HEK293 (cell line): ENCODE results near the gene NHS.

Experiments
- BCL6B ChIP-seq: fragments of 450-650 bp; formaldehyde crosslinking; IDR thresholded peaks from 2 replicates; pipeline ENCODE4 v1.5.1; 2017; ENCODE audit warnings: missing biosample characterization, missing genetic modification characterization
- KLF10 ChIP-seq: fragments of 450-650 bp; IDR thresholded peaks from 2 replicates; pipeline ENCODE4 v1.5.1; 2018; ENCODE audit warnings: missing biosample characterization, mild to moderate bottlenecking, missing genetic modification characterization
- KLF7 ChIP-seq: fragments of 450-650 bp; formaldehyde crosslinking; IDR thresholded peaks from 2 replicates; pipeline ENCODE4 v1.5.1; 2016; ENCODE audit warnings: missing biosample characterization, missing genetic modification characterization, borderline replicate concordance
- PBX3 ChIP-seq: sonication (generic); formaldehyde crosslinking; IDR thresholded peaks from 2 replicates; pipeline ENCODE4 v1.8.1; 2022; ENCODE audit warnings: mild to moderate bottlenecking, moderate library complexity, missing genetic modification reagents
- PRDM1 ChIP-seq: fragments of 450-650 bp; formaldehyde crosslinking; IDR thresholded peaks from 2 replicates; pipeline ENCODE4; 2016; ENCODE audit warnings: missing biosample characterization, missing genetic modification characterization
- YY2 ChIP-seq: fragments of 450-650 bp; formaldehyde crosslinking; IDR thresholded peaks from 2 replicates; pipeline ENCODE4 v1.5.1; 2016; ENCODE audit warnings: missing biosample characterization, missing genetic modification characterization
- ZBTB17 ChIP-seq: fragments of 450-650 bp; formaldehyde crosslinking; IDR thresholded peaks from 2 replicates; pipeline ENCODE4 v1.5.1; 2016; ENCODE audit warnings: missing biosample characterization, missing genetic modification characterization
- ZBTB48 ChIP-seq: fragments of 450-650 bp; formaldehyde crosslinking; IDR thresholded peaks from 2 replicates; pipeline ENCODE4 v1.5.1; 2016; ENCODE audit warnings: missing biosample characterization, missing genetic modification characterization
- ZBTB49 ChIP-seq: fragments of 450-650 bp; formaldehyde crosslinking; IDR thresholded peaks from 2 replicates; pipeline ENCODE4 v1.5.1; 2016; ENCODE audit warnings: missing biosample characterization, missing genetic modification characterization, low read depth
- ZNF132 ChIP-seq: fragments of 450-650 bp; formaldehyde crosslinking; IDR thresholded peaks from 2 replicates; pipeline ENCODE4 v1.5.1; 2017; ENCODE audit warnings: missing biosample characterization, missing genetic modification characterization, borderline replicate concordance
- ZNF138 ChIP-seq: fragments of 450-650 bp; formaldehyde crosslinking; IDR thresholded peaks from 2 replicates; pipeline ENCODE4 v1.5.1; 2016; ENCODE audit warnings: missing biosample characterization, missing genetic modification characterization, borderline replicate concordance
- ZNF148 ChIP-seq: fragments of 450-650 bp; formaldehyde crosslinking; IDR thresholded peaks from 2 replicates; pipeline ENCODE4 v1.5.0; 2017; ENCODE audit warnings: missing biosample characterization, missing genetic modification characterization, borderline replicate concordance
- ZNF18 ChIP-seq: fragments of 450-650 bp; formaldehyde crosslinking; IDR thresholded peaks from 2 replicates; pipeline ENCODE4 v1.5.1; 2016; ENCODE audit warnings: missing biosample characterization, missing genetic modification characterization
- ZNF184 ChIP-seq: fragments of 450-650 bp; IDR thresholded peaks from 2 replicates; pipeline ENCODE4 v1.5.1; 2018; ENCODE audit warnings: missing biosample characterization, mild to moderate bottlenecking, missing genetic modification characterization
- ZNF202 ChIP-seq: fragments of 450-650 bp; formaldehyde crosslinking; IDR thresholded peaks from 2 replicates; pipeline ENCODE4 v1.5.1; 2016; ENCODE audit warnings: missing biosample characterization, missing genetic modification characterization, borderline replicate concordance
- ZNF211 ChIP-seq: fragments of 450-650 bp; formaldehyde crosslinking; IDR thresholded peaks from 2 replicates; pipeline ENCODE4 v1.5.1; 2016; ENCODE audit warnings: low read depth, missing biosample characterization, missing genetic modification characterization
- ZNF350 ChIP-seq: fragments of 450-650 bp; formaldehyde crosslinking; IDR thresholded peaks from 2 replicates; pipeline ENCODE4 v1.5.0; 2017; ENCODE audit warnings: missing biosample characterization, mild to moderate bottlenecking, missing genetic modification characterization
- ZNF37A ChIP-seq: fragments of 450-650 bp; IDR thresholded peaks from 2 replicates; pipeline ENCODE4 v1.5.1; 2018; ENCODE audit warnings: missing biosample characterization, missing genetic modification characterization
- ZNF391 ChIP-seq: fragments of 450-650 bp; formaldehyde crosslinking; IDR thresholded peaks from 2 replicates; pipeline ENCODE4 v1.5.1; 2016; ENCODE audit warnings: low read depth, missing biosample characterization, missing genetic modification characterization, borderline replicate concordance
- ZNF449 ChIP-seq: fragments of 450-650 bp; formaldehyde crosslinking; IDR thresholded peaks from 2 replicates; pipeline ENCODE4 v1.5.1; 2017; ENCODE audit warnings: missing biosample characterization, mild to moderate bottlenecking, missing genetic modification characterization, moderate library complexity
- ZNF510 ChIP-seq: fragments of 450-650 bp; formaldehyde crosslinking; IDR thresholded peaks from 2 replicates; pipeline ENCODE4 v1.5.1; 2018; ENCODE audit warnings: mild to moderate bottlenecking, missing genetic modification characterization, missing biosample characterization; ENCODE audit not compliant: insufficient replicate concordance
- ZNF521 ChIP-seq: fragments of 450-650 bp; formaldehyde crosslinking; IDR thresholded peaks from 2 replicates; pipeline ENCODE4 v1.5.1; 2017; ENCODE audit warnings: missing biosample characterization, mild to moderate bottlenecking, missing genetic modification characterization
- ZNF621 ChIP-seq: fragments of 450-650 bp; formaldehyde crosslinking; IDR thresholded peaks from 2 replicates; pipeline ENCODE4 v1.5.1; 2017; ENCODE audit warnings: missing biosample characterization, missing genetic modification characterization
- ZNF658 ChIP-seq: fragments of 450-650 bp; formaldehyde crosslinking; IDR thresholded peaks from 2 replicates; pipeline ENCODE4; 2016; ENCODE audit warnings: missing biosample characterization, missing genetic modification characterization
- ZNF701 ChIP-seq: fragments of 450-650 bp; formaldehyde crosslinking; IDR thresholded peaks from 2 replicates; pipeline ENCODE4 v1.5.1; 2016; ENCODE audit warnings: missing biosample characterization, missing genetic modification characterization
- ZNF830 ChIP-seq: fragments of 450-650 bp; IDR thresholded peaks from 2 replicates; pipeline ENCODE4 v1.5.0; 2018; ENCODE audit warnings: missing biosample characterization, missing genetic modification characterization, low read depth, mild to moderate bottlenecking, moderate library complexity
- ZNF843 ChIP-seq: fragments of 450-650 bp; formaldehyde crosslinking; IDR thresholded peaks from 2 replicates; pipeline ENCODE4 v1.5.1; 2016; ENCODE audit warnings: missing biosample characterization, missing genetic modification characterization
- ZSCAN30 ChIP-seq: fragments of 450-650 bp; IDR thresholded peaks from 2 replicates; pipeline ENCODE4 v1.5.1; 2018; ENCODE audit warnings: missing biosample characterization, mild to moderate bottlenecking, missing genetic modification characterization, moderate library complexity
- ZXDB ChIP-seq: fragments of 450-650 bp; formaldehyde crosslinking; IDR thresholded peaks from 2 replicates; pipeline ENCODE4 v1.5.1; 2016; ENCODE audit warnings: missing biosample characterization, missing genetic modification characterization

Gene NHS

GRCh38 chrX:17736856-17737709 is 362.1 kb downstream of the NHS start, which contains the start of gene SCML1 (continued):
- TF ChIP-seq ZNF521 (tag by site-specific recombination) (no peak), ZSCAN30 (tag by site-specific recombination) (no peak), ZNF658 (tag by site-specific recombination) (no peak), ZNF701 (no peak), PBX3 (CRISPR knock-in tag) (0 out of 2 replicates have a peak, but pooled peaks have one; percentile 50), ZNF184 (tag by site-specific recombination) (no peak), YY2 (no peak), KLF10 (tag by site-specific recombination) (no peak), ZNF138 (tag by site-specific recombination) (no peak), ZNF449 (no peak), ZNF843 (no peak), PRDM1 (tag by site-specific recombination) (no peak), KLF7 (tag by site-specific recombination) (no peak), ZNF621 (tag by site-specific recombination) (no peak), ZNF391 (tag by site-specific recombination) (no peak), ZNF148 (tag by site-specific recombination) (no peak), ZXDB (tag by site-specific recombination) (peak; percentile 42; the same call in 1 of the 2 replicates), ZBTB49 (no peak), ZNF350 (tag by site-specific recombination) (no peak), ZBTB17 (tag by site-specific recombination) (peak; percentile 20; the same call in 1 of the 2 replicates), ZNF37A (tag by site-specific recombination) (no peak), ZNF830 (tag by site-specific recombination) (no peak), ZNF202 (tag by site-specific recombination) (no peak), ZNF18 (tag by site-specific recombination) (0 out of 2 replicates have a peak, but pooled peaks have one; percentile 21), ZNF211 (no peak), BCL6B (no peak), ZNF510 (tag by site-specific recombination) (no peak), ZNF132 (tag by site-specific recombination) (no peak), ZBTB48 (tag by site-specific recombination) (peak; percentile 79)
